GM12865 (cell line): ENCODE data around the gene HSD3B1.
A peak's percentile ranks its signal among the peaks of the same experiment; 100 is the strongest.
"Not testable (repeated sequence)": the region's sequence is repeated elsewhere in the genome, so short reads cannot be mapped to it uniquely, and the experiment has no call there.

Source experiments
- DNase-seq: peaks from one replicate; pipeline ENCODE4 v3.0.0; 2010; ENCODE audit warnings: low read depth
- H3K4me3 ChIP-seq: 2 replicates; pipeline ENCODE4 v1.5.1; 2011; ENCODE audit warnings: mild to moderate bottlenecking, low read depth, low read length, control low read depth
- TF ChIP-seq, protein P1 (sequence below): IDR thresholded peaks from 2 replicates; pipeline ENCODE4 v1.5.1; 2011; ENCODE audit warnings: low read length, control low read depth, low read depth, inconsistent platforms; ENCODE audit not compliant: insufficient read depth; ENCODE audit errors: missing control alignments

Gene HSD3B1

GRCh38 chr1:119550381-119550780 lies 43.4 kb downstream of the HSD3B1 start:
- no peak for DNase-seq
- no peak overlapping the region for H3K4me3 ChIP-seq
- TF ChIP-seq, protein P1, sequence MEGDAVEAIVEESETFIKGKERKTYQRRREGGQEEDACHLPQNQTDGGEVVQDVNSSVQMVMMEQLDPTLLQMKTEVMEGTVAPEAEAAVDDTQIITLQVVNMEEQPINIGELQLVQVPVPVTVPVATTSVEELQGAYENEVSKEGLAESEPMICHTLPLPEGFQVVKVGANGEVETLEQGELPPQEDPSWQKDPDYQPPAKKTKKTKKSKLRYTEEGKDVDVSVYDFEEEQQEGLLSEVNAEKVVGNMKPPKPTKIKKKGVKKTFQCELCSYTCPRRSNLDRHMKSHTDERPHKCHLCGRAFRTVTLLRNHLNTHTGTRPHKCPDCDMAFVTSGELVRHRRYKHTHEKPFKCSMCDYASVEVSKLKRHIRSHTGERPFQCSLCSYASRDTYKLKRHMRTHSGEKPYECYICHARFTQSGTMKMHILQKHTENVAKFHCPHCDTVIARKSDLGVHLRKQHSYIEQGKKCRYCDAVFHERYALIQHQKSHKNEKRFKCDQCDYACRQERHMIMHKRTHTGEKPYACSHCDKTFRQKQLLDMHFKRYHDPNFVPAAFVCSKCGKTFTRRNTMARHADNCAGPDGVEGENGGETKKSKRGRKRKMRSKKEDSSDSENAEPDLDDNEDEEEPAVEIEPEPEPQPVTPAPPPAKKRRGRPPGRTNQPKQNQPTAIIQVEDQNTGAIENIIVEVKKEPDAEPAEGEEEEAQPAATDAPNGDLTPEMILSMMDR = no peak

DNA sequence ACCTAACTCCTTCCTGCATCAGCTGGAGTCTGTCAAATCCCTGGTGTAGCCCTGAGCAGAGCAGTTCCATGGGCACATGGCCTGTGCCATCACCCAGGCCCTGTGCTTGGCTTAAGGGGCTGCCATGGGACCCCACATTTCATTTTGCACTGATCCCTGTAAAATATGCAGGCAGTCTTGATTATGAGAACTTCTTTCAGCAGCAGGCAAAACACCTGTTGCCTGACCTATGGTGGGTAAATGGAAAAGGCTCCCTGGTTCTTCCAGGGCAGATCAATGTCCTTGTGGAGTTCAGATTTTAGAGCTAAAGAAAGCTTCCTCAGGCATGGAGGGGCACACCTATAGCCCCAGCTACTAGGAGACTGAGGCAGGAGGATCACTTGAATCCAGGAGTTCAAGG lies 44.2 kb downstream of the HSD3B1 start:
- TF ChIP-seq, protein P1 = no peak
- DNase-seq = no peak
- H3K4me3 ChIP-seq = no peak overlapping the region

GRCh38 chr1:119552656-119553055 lies 45.6 kb downstream of the HSD3B1 start:
- DNase-seq = not testable (repeated sequence)

GRCh38 chr1:119553302-119554071 lies 46.5 kb downstream of the HSD3B1 start:
- not testable (repeated sequence) for DNase-seq

More at GRCh38 chr1:119552656-119553055, 45.6 kb downstream of the HSD3B1 start:
- not testable (repeated sequence) for H3K4me3 ChIP-seq

DNA sequence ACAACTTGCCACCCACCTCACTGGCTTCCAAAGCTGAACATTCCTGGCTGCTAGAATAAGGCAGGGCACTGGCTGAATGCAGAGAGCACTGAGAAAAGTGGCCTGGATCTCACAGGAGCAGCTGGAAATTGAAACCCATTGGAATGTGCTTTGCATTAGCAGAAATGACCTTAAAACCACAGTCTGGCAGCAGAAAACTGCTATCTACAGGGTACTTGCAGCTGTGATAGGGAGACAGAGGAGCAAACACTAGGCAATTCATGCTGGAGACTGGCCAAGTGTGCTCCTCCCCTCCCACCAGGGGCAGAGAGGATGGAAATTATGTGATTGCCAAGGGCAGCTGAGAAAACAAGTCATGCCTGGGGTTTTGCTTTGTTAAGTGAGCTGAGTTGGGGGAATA lies 47.2 kb downstream of the HSD3B1 start:
- no peak overlapping the region for H3K4me3 ChIP-seq
- TF ChIP-seq, protein P1 = no peak
- DNase-seq = no peak

More at GRCh38 chr1:119553302-119554071, 46.5 kb downstream of the HSD3B1 start:
- not testable (repeated sequence) for H3K4me3 ChIP-seq

DNA sequence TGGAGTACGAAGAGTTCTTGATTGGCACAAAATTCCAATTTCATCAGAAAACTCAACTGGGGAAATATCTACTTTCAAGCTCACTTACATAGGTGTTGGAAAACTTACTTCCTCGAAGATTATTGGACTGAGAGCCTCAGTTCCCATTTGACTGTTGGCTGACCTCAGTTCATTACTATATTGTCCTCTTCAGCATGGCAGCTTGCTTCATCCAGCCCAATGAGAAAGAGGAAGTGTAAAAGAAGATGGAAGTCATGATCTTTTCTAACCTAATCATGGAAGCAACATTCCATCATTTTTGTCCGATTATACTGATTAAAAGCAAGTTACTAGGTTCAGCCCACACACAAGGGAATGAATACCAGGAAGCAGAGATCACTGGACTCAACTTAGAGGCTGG lies 49.4 kb downstream of the HSD3B1 start:
- no peak for DNase-seq
- no peak overlapping the region for H3K4me3 ChIP-seq
- TF ChIP-seq, protein P1 = no peak

GRCh38 chr1:119560402-119560801 lies 53.4 kb downstream of the HSD3B1 start:
- DNase-seq = peak; percentile 15
- not testable (repeated sequence) for H3K4me3 ChIP-seq

DNA sequence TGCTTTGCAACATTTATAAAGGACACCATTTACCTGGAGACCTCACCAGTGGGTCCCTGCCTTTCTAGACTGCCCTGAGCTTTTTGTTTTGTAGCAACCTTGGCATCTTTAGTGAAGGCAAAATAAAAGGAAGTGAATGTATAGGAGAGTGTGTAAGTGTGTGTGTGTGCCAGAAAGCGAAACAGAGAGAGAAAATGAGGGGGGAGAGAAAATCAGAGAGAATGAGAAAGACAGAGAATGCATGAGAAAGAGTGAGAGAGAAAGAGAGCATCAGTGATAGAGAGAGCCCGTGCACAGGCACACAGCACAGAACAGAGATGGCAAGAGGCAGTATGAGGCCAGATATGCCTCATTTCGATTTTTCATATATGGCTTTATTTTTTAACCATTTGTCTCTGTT lies 57.5 kb downstream of the HSD3B1 start:
- no peak overlapping the region for H3K4me3 ChIP-seq
- TF ChIP-seq, protein P1 = no peak
- peak; percentile 70 for DNase-seq
